Activated CD4-positive, alpha-beta memory T cell treated with anti-CD3 and anti-CD28 coated beads for 36 hours (primary cell): ENCODE results near the gene ETFA. TPM values are rescaled to one million over a fixed set of nuclear protein-coding genes. Genes with fewer than 3 reads are reported as not detected.

Source experiments
- CTCF ChIA-PET: fragments of 350-600 bp; sonication (Branson Sonifier 250); formaldehyde crosslinking; loops from one replicate; lab custom pipeline; 2021; ENCODE audit warnings: antibody characterized with exemption, inconsistent platforms; lab: Charles Lee
- POLR2A ChIA-PET: fragments of 350-600 bp; sonication (Branson Sonifier 250); formaldehyde crosslinking; loops from one replicate; lab custom pipeline; 2021; ENCODE audit warnings: antibody characterized with exemption; lab: Charles Lee
- DNase-seq: peaks from one replicate; pipeline ENCODE4 v3.0.0-alpha.2; 2020
- H3K27ac Mint-ChIP-seq: one replicate; pipeline ENCODE4 v1.8.0; 2021; ENCODE audit warnings: mixed read lengths
- H3K27me3 Mint-ChIP-seq: one replicate; pipeline ENCODE4 v1.8.0; 2021; ENCODE audit warnings: mixed read lengths
- H3K36me3 Mint-ChIP-seq: one replicate; pipeline ENCODE4 v1.8.0; 2021; ENCODE audit warnings: mixed read lengths
- H3K4me1 Mint-ChIP-seq: one replicate; pipeline ENCODE4 v1.8.0; 2021; ENCODE audit warnings: low read depth, mixed read lengths
- H3K4me3 Mint-ChIP-seq: one replicate; pipeline ENCODE4 v1.8.0; 2021; ENCODE audit warnings: mild to moderate bottlenecking, mixed read lengths
- H3K9me3 Mint-ChIP-seq: one replicate; pipeline ENCODE4 v1.8.0; 2021; ENCODE audit warnings: mixed read lengths
- intact Hi-C: fragments of 100-400 bp; cut with micrococcal nuclease; formaldehyde crosslinking; loops from one replicate; pipeline ENCODE4 v1.15.1; 2023
- total RNA-seq, 2 experiments: library from RNA; stranded (reverse); gene quantifications; one replicate each; pipeline ENCODE4 v1.2.3, GENCODE V29; 2021

The ETFA gene
- total RNA-seq, 2 experiments from 2014 or later = 169 to 173 TPM

DNA sequence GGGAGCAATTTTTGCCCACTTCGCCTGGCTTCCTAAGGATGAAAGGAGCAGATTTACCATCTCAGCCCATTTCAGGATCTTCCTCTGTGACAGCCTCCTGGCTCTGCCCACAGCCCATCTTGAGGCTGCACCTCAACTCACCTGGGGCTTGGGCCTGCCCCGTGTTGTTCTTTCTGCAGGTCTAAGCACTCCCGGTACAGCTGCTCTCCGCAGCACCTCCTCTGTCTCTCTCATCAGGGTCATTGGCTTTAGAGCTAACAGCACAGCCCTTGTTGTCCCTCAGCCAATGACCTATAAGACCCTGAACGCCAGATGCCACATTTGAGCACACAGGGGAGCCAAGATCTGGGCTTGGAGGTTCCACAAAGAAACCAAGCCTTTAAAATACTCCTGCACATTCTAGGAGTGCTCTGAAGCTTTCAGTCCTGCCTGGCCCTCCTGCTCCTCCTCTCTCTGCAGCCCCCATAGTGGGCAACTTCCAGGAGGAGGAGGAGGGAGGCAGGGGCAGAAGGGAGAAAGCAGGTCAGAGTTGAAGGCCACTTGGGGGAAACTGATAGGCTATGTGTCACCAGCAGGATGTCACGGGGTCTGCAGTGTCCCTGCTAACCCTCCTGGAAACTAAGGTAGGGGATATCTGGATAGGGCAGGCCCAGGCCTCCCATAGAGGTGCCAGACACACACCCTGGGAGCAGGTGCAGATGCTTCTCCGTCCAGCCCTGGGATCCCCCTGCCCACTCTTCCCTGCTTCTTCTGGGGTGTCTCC, 115.6 kb downstream of the ETFA start:
- CTCF ChIA-PET = no interaction called here
- no peaks in the 10 kb centered on the region for H3K9me3 Mint-ChIP-seq
- H3K36me3 Mint-ChIP-seq = no peaks in the 10 kb centered on the region
- intact Hi-C loops = no loop called here
- no peak overlapping the region for H3K4me3 Mint-ChIP-seq
- no peak for DNase-seq
- H3K27ac Mint-ChIP-seq = no peak overlapping the region
- peaks cover 8% of the 10 kb centered on the region for H3K4me1 Mint-ChIP-seq
- peaks cover 6% of the 10 kb centered on the region for H3K27me3 Mint-ChIP-seq
- POLR2A ChIA-PET = interaction anchor here (0.5 kb wide), 1 partner anchor 50 kb away, joined by 4 read pairs; no protein-coding TSS in a partner anchor

DNA sequence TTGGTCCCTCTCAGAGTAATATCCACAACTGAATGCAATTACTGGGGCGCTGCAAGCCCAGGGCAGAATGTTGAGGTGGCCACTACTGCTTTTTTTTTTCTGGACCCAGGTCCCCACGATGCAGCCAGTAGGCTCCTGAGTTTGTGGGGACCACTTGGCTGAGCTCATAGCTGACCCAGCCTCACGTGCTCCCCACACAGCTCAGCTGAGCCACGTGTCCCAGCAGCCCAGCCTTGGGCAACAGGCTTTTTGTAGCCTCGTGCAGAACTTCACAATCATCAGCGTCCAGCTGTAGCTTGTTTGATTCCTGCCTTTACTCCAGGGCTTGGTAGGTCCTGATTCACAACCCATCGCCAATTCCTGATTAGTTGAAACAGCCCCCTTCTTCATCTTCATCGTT, 117.3 kb downstream of the ETFA start:
- intact Hi-C loops = loop anchor here (5.0 kb wide), 1 partner anchor 118 kb away; the partner anchor contains the start of gene ETFA
- H3K4me3 Mint-ChIP-seq = no peak overlapping the region
- CTCF ChIA-PET = interaction anchor here (1.0 kb wide), 1 partner anchor 8 kb away, joined by 3 read pairs; no protein-coding TSS in a partner anchor
- peaks cover 19% of the 10 kb centered on the region for H3K27me3 Mint-ChIP-seq
- POLR2A ChIA-PET = no interaction called here
- DNase-seq = no peak
- H3K36me3 Mint-ChIP-seq = no peaks in the 10 kb centered on the region
- H3K27ac Mint-ChIP-seq = no peak overlapping the region
- H3K4me1 Mint-ChIP-seq = peaks cover 13% of the 10 kb centered on the region
- H3K9me3 Mint-ChIP-seq = no peaks in the 10 kb centered on the region

DNA sequence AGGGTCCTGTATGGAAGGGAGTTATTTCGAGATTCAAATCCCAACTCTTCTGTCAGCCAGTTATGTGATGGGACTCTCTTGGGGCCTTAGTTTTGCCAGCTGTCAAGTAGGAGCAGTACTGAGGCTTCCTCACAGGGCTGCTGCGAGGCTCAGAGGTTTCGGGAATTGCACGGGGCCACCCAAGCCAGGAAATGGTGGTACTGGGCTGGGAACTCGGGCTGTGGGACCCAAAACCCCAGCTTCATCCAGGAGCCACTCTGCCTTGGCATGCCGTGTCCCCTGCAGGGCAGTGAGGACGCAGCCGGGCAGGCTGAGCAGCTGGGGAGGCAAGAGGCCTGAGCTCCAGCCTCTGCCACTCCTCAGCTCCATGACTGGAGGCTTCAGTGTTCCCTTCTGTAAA, 118.6 kb downstream of the ETFA start:
- intact Hi-C loops = loop anchor here (5.0 kb wide), 1 partner anchor 120 kb away; the partner anchor contains the start of gene ETFA
- peaks cover 25% of the 10 kb centered on the region for H3K27me3 Mint-ChIP-seq
- H3K4me3 Mint-ChIP-seq = no peak overlapping the region
- no peaks in the 10 kb centered on the region for H3K36me3 Mint-ChIP-seq
- H3K4me1 Mint-ChIP-seq = peaks cover 13% of the 10 kb centered on the region
- no peak for DNase-seq
- no peaks in the 10 kb centered on the region for H3K9me3 Mint-ChIP-seq
- no peak overlapping the region for H3K27ac Mint-ChIP-seq
- ChIA-PET POLR2A (no interaction called here), CTCF (interaction anchor here (1.5 kb wide), 1 partner anchor 42 kb away, joined by 4 read pairs; no protein-coding TSS in a partner anchor)

DNA sequence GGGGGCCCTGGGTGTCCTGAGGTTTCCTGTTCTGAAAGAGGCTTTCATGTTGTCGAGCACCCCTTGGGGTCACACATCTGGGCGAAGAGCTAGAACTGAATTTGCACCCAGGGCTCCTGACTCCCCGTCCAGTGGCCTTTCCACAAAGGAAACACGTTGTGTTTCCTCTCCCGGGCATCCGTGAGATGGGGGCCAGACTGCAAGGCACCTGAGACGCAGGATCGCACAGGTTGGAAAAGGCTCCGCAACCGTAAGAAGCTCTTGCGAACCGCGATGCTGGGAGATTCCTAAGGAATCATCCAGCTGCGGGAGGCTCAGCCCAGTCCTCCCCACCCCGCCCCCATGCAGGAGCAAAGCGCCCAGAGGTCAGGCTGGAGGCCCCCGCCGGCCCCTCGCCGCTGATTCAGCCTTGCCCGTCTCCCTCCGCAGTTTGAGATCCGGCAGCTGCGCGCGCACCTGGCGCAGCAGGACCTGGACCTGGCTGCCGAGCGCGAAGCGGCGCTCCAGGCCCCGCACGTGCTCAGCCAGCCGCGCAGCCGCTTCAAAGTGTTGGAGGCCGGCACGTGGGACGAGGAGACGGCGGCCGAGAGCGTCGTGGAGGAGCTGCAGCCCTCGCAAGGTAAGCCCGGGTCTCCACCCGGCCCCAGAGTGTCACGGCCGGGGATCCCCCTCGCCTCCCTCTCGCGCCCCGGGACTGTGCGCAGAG, 119.6 kb downstream of the ETFA start:
- H3K36me3 Mint-ChIP-seq = no peaks in the 10 kb centered on the region
- H3K9me3 Mint-ChIP-seq = no peaks in the 10 kb centered on the region
- no peak overlapping the region for H3K27ac Mint-ChIP-seq
- POLR2A ChIA-PET = no interaction called here
- peaks cover 13% of the 10 kb centered on the region for H3K4me1 Mint-ChIP-seq
- intact Hi-C loops = loop anchor here (5.0 kb wide), 1 partner anchor 121 kb away; the partner anchor contains the start of gene ETFA
- no peak for DNase-seq
- CTCF ChIA-PET = interaction anchor here (0.6 to 1.9 kb wide), 10 partner anchors 22 to 780 kb away, joined by 3 to 5 read pairs (median 3); no protein-coding TSS in a partner anchor
- H3K27me3 Mint-ChIP-seq = peaks cover 28% of the 10 kb centered on the region
- H3K4me3 Mint-ChIP-seq = no peak overlapping the region

DNA sequence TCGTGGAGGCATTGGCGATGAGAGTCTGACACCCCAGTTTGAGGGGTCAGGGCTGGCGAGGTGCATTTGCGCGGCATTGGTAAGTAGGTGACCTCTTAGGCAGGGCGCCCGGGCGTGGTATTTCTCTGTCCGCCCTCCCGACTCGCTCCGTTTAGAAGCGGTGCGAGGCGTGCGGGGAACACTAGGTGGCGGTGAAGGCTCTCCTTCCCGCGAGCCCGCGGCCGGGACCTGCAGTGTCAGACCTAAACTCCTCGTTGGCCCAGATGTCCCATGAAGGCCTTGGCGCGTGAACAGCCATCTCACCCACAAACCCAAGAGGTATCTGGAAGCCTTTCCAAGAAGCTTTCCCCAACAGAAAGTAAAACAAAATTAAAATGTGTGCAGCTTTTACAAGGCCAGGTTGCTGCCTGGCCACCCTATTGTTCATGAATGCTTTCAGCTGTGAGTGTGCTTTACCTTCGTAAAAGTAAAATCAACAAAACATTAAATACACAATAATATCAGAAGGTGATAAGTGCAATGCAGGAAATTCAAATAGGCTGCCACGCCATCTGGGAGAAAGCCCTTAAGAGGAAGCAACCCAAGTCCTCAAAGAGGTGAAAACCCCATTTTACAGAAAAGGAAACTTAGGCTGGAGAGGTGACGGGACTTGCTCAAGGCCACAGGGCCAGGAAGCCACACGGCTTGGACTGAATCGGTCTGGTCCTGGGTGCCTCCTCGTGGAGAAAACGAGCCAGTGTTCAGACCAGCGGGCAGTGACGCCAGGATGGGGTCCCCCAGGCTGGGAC, 120.3 kb downstream of the ETFA start:
- DNase-seq = peak; percentile 84
- ChIA-PET CTCF (interaction anchor here (0.6 to 1.9 kb wide), 14 partner anchors 23 to 781 kb away, joined by 3 to 5 read pairs (median 3); no protein-coding TSS in a partner anchor), POLR2A (no interaction called here)
- Mint-ChIP-seq H3K4me3 (no peak overlapping the region), H3K4me1 (peaks cover 13% of the 10 kb centered on the region), H3K9me3 (no peaks in the 10 kb centered on the region), H3K27me3 (peaks cover 31% of the 10 kb centered on the region), H3K36me3 (no peaks in the 10 kb centered on the region), H3K27ac (no peak overlapping the region)
- intact Hi-C loops = loop anchor here (1.0 to 5.0 kb wide), 2 partner anchors 121 to 675 kb away; partner anchors contain the start of gene ETFA

DNA sequence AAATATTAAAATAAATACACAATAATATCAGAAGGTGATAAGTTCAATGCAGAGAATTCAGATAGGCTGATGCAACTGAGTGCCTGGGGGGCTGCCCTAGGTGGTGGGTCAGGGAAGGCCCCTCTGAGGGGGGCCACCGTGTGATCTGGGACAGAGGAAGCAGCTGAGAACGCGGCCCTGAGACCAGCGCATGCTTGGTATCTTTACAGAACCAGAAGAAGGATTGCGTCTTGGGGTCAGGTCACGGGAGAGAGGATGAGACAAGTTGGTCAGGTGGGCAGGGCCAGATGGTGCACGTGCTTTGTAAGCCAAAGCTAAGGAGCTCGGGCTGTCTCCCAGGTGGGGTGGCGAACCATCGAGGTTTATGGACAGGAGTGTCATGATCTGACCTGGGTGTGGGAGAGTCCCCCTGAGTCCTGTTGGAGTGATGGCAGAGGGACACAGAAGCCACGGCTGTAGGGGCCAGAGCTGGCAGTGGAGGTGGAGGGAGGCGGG, 121.2 kb downstream of the ETFA start:
- Mint-ChIP-seq H3K4me3 (no peak overlapping the region), H3K4me1 (peaks cover 13% of the 10 kb centered on the region), H3K36me3 (no peaks in the 10 kb centered on the region), H3K27ac (no peak overlapping the region), H3K9me3 (no peaks in the 10 kb centered on the region), H3K27me3 (peaks cover 37% of the 10 kb centered on the region)
- CTCF ChIA-PET = interaction anchor here (0.7 to 1.9 kb wide), 9 partner anchors 24 to 677 kb away, joined by 3 to 5 read pairs (median 3); no protein-coding TSS in a partner anchor
- POLR2A ChIA-PET = no interaction called here
- no peak for DNase-seq
- intact Hi-C loops = loop anchor here (1.0 to 5.0 kb wide), 2 partner anchors 122 to 676 kb away; partner anchors contain the start of gene ETFA

DNA sequence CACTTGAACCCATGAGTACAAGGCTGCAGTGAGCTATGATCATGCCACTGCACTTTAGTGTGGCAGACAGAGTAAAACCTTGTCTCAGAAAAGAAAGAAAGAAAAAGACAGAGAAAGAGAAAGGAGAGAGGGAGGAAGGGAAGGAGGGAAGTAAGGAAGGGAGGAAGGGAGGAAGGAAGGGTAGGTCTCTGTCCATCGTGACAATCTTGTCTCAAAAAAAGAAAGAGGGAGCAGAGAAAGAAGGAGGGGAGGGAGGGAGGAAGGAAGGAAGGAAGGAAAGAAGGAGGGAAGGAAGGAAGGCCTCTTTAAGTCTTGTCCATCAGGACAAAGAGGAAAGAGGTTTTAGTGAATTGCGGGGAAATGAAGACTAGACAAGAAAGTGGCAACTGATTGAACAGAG, 122.2 kb downstream of the ETFA start:
- intact Hi-C loops = loop anchor here (5.0 to 10.0 kb wide), 2 partner anchors 98 to 146 kb away; partner anchors contain the start of gene ISL2
- ChIA-PET CTCF (interaction anchor here (1.0 kb wide), 1 partner anchor 127 kb away, joined by 3 read pairs; no protein-coding TSS in a partner anchor), POLR2A (no interaction called here)
- Mint-ChIP-seq H3K27me3 (peaks cover 41% of the 10 kb centered on the region), H3K27ac (no peak overlapping the region), H3K4me1 (peaks cover 13% of the 10 kb centered on the region), H3K9me3 (no peaks in the 10 kb centered on the region), H3K4me3 (no peak overlapping the region), H3K36me3 (no peaks in the 10 kb centered on the region)
- DNase-seq = no peak

DNA sequence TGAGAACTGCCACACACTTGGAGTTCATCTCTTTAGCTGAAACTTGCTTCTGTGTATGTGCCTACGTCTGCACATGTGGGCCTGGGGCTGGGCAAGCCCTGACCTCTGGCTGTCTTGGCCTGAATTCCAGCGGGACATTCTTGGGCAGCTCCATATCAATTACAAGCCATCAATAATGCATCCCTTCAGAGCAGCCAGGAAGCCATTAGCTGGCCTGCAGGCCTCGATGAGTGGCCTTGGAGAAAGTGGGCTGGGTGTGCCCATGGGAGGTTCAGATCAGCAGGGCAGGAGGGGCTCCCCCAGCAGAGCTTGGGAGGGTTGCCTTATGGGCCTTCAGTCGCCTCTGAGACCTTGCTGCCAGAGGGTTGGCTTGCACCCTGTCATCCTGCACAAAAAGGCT, 124.1 kb downstream of the ETFA start:
- Mint-ChIP-seq H3K9me3 (no peaks in the 10 kb centered on the region), H3K4me3 (no peak overlapping the region), H3K27me3 (peaks cover 46% of the 10 kb centered on the region), H3K4me1 (peaks cover 15% of the 10 kb centered on the region), H3K27ac (no peak overlapping the region), H3K36me3 (no peaks in the 10 kb centered on the region)
- POLR2A ChIA-PET = no interaction called here
- intact Hi-C loops = loop anchor here (5.0 to 10.0 kb wide), 2 partner anchors 100 to 148 kb away; partner anchors contain the start of gene ISL2
- CTCF ChIA-PET = interaction anchor here (0.9 kb wide), 1 partner anchor 37 kb away, joined by 3 read pairs; no protein-coding TSS in a partner anchor
- no peak for DNase-seq

DNA sequence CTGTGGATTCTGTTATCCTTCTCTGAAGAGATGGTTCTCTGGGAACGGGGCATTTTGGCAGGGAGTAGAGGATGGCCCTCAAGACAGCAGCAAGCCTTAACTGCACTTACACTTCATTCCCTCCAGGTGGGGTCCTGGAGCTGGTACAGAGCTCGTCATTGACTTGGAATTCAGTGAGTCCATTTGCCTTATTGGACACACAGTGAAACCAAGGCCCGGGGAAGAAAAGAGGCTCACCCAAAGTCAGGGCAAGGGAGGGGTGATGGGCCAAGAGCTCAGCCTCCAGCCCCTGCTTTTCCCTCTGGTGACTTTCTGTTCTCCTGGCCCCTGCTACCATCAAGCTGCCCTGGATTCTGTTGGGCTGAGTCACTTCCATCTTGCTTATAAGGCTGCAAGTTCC, 125.6 kb downstream of the ETFA start:
- H3K9me3 Mint-ChIP-seq = no peaks in the 10 kb centered on the region
- H3K27me3 Mint-ChIP-seq = peaks cover 53% of the 10 kb centered on the region
- DNase-seq = peak; percentile 34
- intact Hi-C loops = loop anchor here (5.0 to 10.0 kb wide), 2 partner anchors 102 to 149 kb away; partner anchors contain the start of gene ISL2
- CTCF ChIA-PET = interaction anchor here (0.6 to 2.8 kb wide), 8 partner anchors 8 to 680 kb away, joined by 3 to 12 read pairs (median 4); no protein-coding TSS in a partner anchor
- POLR2A ChIA-PET = no interaction called here
- no peak overlapping the region for H3K27ac Mint-ChIP-seq
- peaks cover 17% of the 10 kb centered on the region for H3K4me1 Mint-ChIP-seq
- no peaks in the 10 kb centered on the region for H3K36me3 Mint-ChIP-seq
- H3K4me3 Mint-ChIP-seq = no peak overlapping the region

DNA sequence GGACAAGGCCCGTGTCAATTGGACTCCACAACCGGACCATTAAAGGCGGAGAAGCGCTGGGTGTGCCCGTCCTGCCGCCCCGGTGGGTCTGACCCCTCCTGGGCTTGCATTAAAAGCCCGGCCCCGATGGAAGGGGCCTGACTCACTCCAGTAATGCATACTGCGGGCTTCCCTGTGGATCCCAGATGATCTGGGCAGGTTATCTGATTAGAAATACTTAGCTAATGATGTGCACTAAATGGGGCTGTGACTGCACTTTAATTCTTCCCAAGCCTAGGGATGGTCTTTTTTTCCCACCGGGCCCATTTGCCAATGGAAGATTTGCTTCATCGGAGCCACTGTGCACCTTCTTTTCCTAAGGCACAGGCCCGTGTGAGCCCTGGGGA, 126.6 kb downstream of the ETFA start:
- Mint-ChIP-seq H3K9me3 (no peaks in the 10 kb centered on the region), H3K4me1 (peaks cover 12% of the 10 kb centered on the region), H3K4me3 (no peak overlapping the region), H3K27ac (no peak overlapping the region), H3K27me3 (peaks cover 48% of the 10 kb centered on the region), H3K36me3 (no peaks in the 10 kb centered on the region)
- intact Hi-C loops = loop anchor here (5.0 to 10.0 kb wide), 2 partner anchors 103 to 150 kb away; partner anchors contain the start of gene ISL2
- CTCF ChIA-PET = interaction anchor here (0.8 to 2.8 kb wide), 6 partner anchors 34 to 840 kb away, joined by 3 to 12 read pairs (median 6); no protein-coding TSS in a partner anchor
- no peak for DNase-seq
- POLR2A ChIA-PET = no interaction called here
